Mesenchymal stem cell (in vitro differentiated cells and primary cell): ENCODE data around the gene WDR19.

ENCODE experiments used
- DNase-seq: peaks from one replicate; pipeline ENCODE4 v3.0.0-alpha.2; 2013
- H2AFZ ChIP-seq: one replicate; pipeline ENCODE4 v1.6.1; 2013; ENCODE audit warnings: low read depth, mild to moderate bottlenecking, control low read depth, inconsistent platforms, low read length, moderate library complexity
- H2AK5ac ChIP-seq: 2 replicates; pipeline ENCODE4 v1.6.1; 2013; ENCODE audit warnings: low read length, moderate library complexity, mild to moderate bottlenecking, inconsistent platforms; ENCODE audit not compliant: severe bottlenecking
- H2BK120ac ChIP-seq: one replicate; pipeline ENCODE4 v1.6.1; 2013; ENCODE audit warnings: low read depth, mild to moderate bottlenecking, inconsistent platforms, low read length, moderate library complexity
- H2BK12ac ChIP-seq, 2 experiments: one replicate each; pipeline ENCODE4 v1.6.1; 2013; ENCODE audit warnings: inconsistent platforms in 2 of 2, low read length in 2 of 2, mild to moderate bottlenecking in 2 of 2, moderate library complexity in 2 of 2, control low read depth in 1 of 2
- H2BK15ac ChIP-seq: one replicate; pipeline ENCODE4 v1.6.1; 2013; ENCODE audit warnings: mild to moderate bottlenecking, low read depth, inconsistent platforms; ENCODE audit not compliant: poor library complexity, severe bottlenecking
- H2BK5ac ChIP-seq: 2 replicates; pipeline ENCODE4 v1.6.1; 2013; ENCODE audit warnings: low read depth, mild to moderate bottlenecking, low read length, control low read depth, inconsistent platforms; ENCODE audit not compliant: poor library complexity, severe bottlenecking
- H3K14ac ChIP-seq, 2 experiments: one replicate each; pipeline ENCODE4 v1.6.1; 2013; ENCODE audit warnings: inconsistent platforms in 2 of 2, low read length in 2 of 2, control low read depth in 1 of 2, mild to moderate bottlenecking in 1 of 2, moderate library complexity in 1 of 2
- H3K18ac ChIP-seq, 2 experiments: one replicate each; pipeline ENCODE4 v1.6.1; 2013; ENCODE audit warnings: inconsistent platforms in 2 of 2, low read length in 2 of 2, control low read depth in 1 of 2, low read depth in 1 of 2, mild to moderate bottlenecking in 1 of 2
- H3K23ac ChIP-seq, 2 experiments: one replicate each; pipeline ENCODE4 v1.6.1; 2013; ENCODE audit warnings: inconsistent platforms in 2 of 2, low read length in 2 of 2, mild to moderate bottlenecking in 2 of 2, moderate library complexity in 2 of 2, control low read depth in 1 of 2
- H3K27ac ChIP-seq: 2 replicates; pipeline ENCODE4 v1.5.1; 2013; ENCODE audit warnings: mild to moderate bottlenecking, moderate library complexity, low read length, control low read depth, inconsistent platforms; ENCODE audit not compliant: poor library complexity, severe bottlenecking
- H3K27me3 ChIP-seq, 2 experiments: 2 replicates each; pipeline versions ENCODE4 v1.6.1 to v1.7.0; 2013; ENCODE audit warnings: low read length in 2 of 2, mild to moderate bottlenecking in 2 of 2, moderate library complexity in 2 of 2, control low read depth in 1 of 2, inconsistent platforms in 1 of 2; ENCODE audit not compliant: control insufficient read depth in 1 of 2, insufficient read depth in 1 of 2
- H3K36me3 ChIP-seq, 2 experiments: 2 replicates each; pipeline versions ENCODE4 v1.6.1 to v1.7.0; 2013; ENCODE audit warnings: low read length in 2 of 2, control low read depth in 1 of 2, inconsistent platforms in 1 of 2, low read depth in 1 of 2, mild to moderate bottlenecking in 1 of 2; ENCODE audit not compliant: insufficient read depth in 2 of 2, control insufficient read depth in 1 of 2
- H3K4ac ChIP-seq, 2 experiments: one replicate each; pipeline ENCODE4 v1.6.1; 2013; ENCODE audit warnings: inconsistent platforms in 2 of 2, low read length in 2 of 2, mild to moderate bottlenecking in 2 of 2, moderate library complexity in 2 of 2, control low read depth in 1 of 2, low read depth in 1 of 2
- H3K4me1 ChIP-seq: 2 replicates; pipeline ENCODE4 v1.6.1; 2013; ENCODE audit warnings: low read depth, low read length, control low read depth; ENCODE audit not compliant: control insufficient read depth, insufficient read depth
- H3K4me2 ChIP-seq: 2 replicates; pipeline ENCODE4 v1.6.1; 2013; ENCODE audit warnings: low read length, mild to moderate bottlenecking, inconsistent platforms; ENCODE audit not compliant: poor library complexity, severe bottlenecking
- H3K4me3 ChIP-seq, 2 experiments: 2 replicates each; pipeline versions ENCODE4 v1.5.1 to v1.7.0; 2013; ENCODE audit warnings: low read length in 2 of 2, mild to moderate bottlenecking in 2 of 2, control low read depth in 1 of 2, low read depth in 1 of 2; ENCODE audit not compliant: insufficient read depth in 1 of 2
- H3K79me1 ChIP-seq: replicated peaks from 2 replicates; pipeline ENCODE4 v1.6.1; 2013; ENCODE audit warnings: mild to moderate bottlenecking, control low read depth, low read length, inconsistent platforms; ENCODE audit not compliant: poor library complexity, severe bottlenecking
- H3K9ac ChIP-seq: 2 replicates; pipeline ENCODE4 v1.7.0; 2013; ENCODE audit warnings: mild to moderate bottlenecking, low read length, moderate library complexity
- H3K9me3 ChIP-seq: 2 replicates; pipeline ENCODE4 v1.7.0; 2013; ENCODE audit warnings: mild to moderate bottlenecking, low read length; ENCODE audit not compliant: control insufficient read depth
- H4K8ac ChIP-seq: one replicate; pipeline ENCODE4 v1.6.1; 2013; ENCODE audit warnings: inconsistent platforms, mild to moderate bottlenecking, low read length, moderate library complexity
- H4K91ac ChIP-seq: one replicate; pipeline ENCODE4 v1.6.1; 2013; ENCODE audit warnings: mild to moderate bottlenecking, low read length, inconsistent platforms
- WGBS: methylation state at CpG from one replicate; pipeline ENCODE4 v1.1.7; 2013; ENCODE audit warnings: mixed read lengths; 5-methylcytosine and 5-hydroxymethylcytosine counted together

Gene WDR19

DNA sequence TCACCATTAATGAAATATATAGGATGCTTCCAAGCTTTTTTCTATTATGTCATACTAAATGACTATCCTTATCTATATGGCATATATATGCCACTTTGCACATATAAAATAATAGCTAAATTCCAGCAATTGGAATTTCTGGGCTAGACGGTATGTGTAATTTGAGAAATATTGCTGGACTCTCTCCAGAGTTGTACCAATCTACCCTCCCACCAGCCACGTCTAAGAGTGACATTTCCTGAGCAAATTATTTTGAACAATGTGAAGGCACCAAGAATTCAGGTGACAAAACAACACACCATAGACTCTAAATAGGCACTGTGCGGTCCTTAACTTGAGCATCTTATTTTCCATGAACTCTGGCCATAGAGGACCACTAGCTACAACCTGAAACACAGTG, 121.5 kb downstream of the WDR19 start:
- no peaks in the 10 kb centered on the region for H3K9me3 ChIP-seq
- no peak overlapping the region for H3K4me2 ChIP-seq
- no peak overlapping the region for H2AK5ac ChIP-seq
- no peak overlapping the region for H2BK5ac ChIP-seq
- no peaks in the 10 kb centered on the region for H3K27me3 ChIP-seq
- H3K4me3 ChIP-seq, result no peak overlapping the region
- WGBS, result over 99% methylated on average over 3 of the region's 3 CpGs
- H2AFZ ChIP-seq, result no peak overlapping the region
- no peak overlapping the region for H3K9ac ChIP-seq
- H3K14ac ChIP-seq, result no peak overlapping the region
- H2BK15ac ChIP-seq, result no peak overlapping the region
- H3K4ac ChIP-seq, result no peak overlapping the region
- no peak overlapping the region for H3K27ac ChIP-seq
- no peak for DNase-seq
- H3K18ac ChIP-seq, result no peak overlapping the region
- H3K4me1 ChIP-seq, result peaks cover 6% of the 10 kb centered on the region
- H4K8ac ChIP-seq, result no peak overlapping the region
- H3K23ac ChIP-seq, result no peak overlapping the region
- peaks cover 19% of the 10 kb centered on the region for H3K79me1 ChIP-seq
- no peak overlapping the region for H2BK12ac ChIP-seq
- no peak overlapping the region for H4K91ac ChIP-seq
- no peak overlapping the region for H2BK120ac ChIP-seq
- H3K36me3 ChIP-seq, result peaks cover 34 to 66% of the 10 kb centered on the region in 2 experiments

DNA sequence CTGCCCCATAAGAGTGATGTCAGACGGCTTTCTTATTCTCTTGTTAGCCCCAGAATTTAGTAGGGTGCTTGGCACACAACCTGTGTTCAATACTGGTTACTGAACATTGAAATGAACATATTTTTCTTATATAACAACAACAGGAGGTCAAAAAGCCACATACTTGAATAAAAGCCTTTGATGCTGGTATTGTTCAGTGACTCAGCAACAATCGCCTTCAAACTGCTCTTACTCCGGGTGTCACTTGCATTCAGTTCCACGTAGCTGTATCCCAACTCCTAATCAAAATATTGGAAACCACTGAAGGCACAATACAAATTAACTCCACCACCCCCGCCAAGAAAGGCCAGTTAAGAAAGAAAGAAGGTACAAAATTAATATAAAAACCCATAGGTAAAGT, 122.3 kb downstream of the WDR19 start:
- H3K4me3 ChIP-seq, result no peak overlapping the region
- H2BK120ac ChIP-seq, result no peak overlapping the region
- no peak overlapping the region for H2BK5ac ChIP-seq
- H3K4me1 ChIP-seq, result peaks cover 6% of the 10 kb centered on the region
- H3K4me2 ChIP-seq, result no peak overlapping the region
- WGBS, result 99% methylated on average over 4 of the region's 5 CpGs
- no peak overlapping the region for H3K14ac ChIP-seq
- no peak overlapping the region for H4K91ac ChIP-seq
- no peak overlapping the region for H2BK12ac ChIP-seq
- H2AK5ac ChIP-seq, result no peak overlapping the region
- H3K9ac ChIP-seq, result no peak overlapping the region
- H2BK15ac ChIP-seq, result no peak overlapping the region
- H4K8ac ChIP-seq, result no peak overlapping the region
- H3K36me3 ChIP-seq, result peaks cover 28 to 72% of the 10 kb centered on the region in 2 experiments
- no peak overlapping the region for H3K27ac ChIP-seq
- no peak overlapping the region for H3K23ac ChIP-seq
- H3K9me3 ChIP-seq, result no peaks in the 10 kb centered on the region
- no peak overlapping the region for H3K4ac ChIP-seq
- H2AFZ ChIP-seq, result no peak overlapping the region
- no peaks in the 10 kb centered on the region for H3K27me3 ChIP-seq
- DNase-seq, result no peak
- H3K79me1 ChIP-seq, result peaks cover 21% of the 10 kb centered on the region
- no peak overlapping the region for H3K18ac ChIP-seq

DNA sequence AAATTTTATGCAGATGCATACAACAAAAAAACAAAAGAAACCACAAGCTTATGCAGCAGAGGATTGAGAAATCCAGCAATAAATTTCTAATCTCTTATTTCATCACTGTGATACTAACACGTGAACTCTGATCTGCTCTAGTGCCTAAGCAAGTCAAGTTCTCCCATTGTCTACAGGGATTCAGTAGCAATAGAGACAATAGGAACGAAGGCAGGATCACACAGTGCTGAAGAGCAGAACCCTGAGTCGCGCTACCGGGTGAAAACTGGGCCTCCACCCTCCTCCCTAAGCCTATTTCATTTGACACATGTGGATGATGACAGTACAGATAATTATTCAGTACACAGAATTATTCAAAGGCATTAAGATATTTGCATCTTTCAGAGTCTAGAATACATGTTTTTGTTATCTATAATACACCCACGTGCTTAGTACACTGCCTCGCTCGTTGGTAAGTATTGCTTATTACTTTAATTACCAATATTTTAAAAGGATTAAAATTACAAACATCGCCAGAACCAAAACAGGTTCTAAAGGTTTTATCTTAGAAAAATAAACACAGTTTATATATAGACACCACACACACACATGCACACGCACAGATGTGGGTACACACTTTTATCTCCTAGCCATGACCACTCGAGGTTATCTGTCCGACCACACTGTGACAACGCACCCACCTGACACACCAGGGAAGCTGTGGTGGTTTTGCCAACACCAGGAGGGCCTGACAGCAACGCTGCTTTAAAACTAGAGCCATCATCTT, 123.8 kb downstream of the WDR19 start:
- H3K4me1 ChIP-seq, result peaks cover 6% of the 10 kb centered on the region
- no peak overlapping the region for H3K23ac ChIP-seq
- H3K79me1 ChIP-seq, result peaks cover 16% of the 10 kb centered on the region
- H3K9me3 ChIP-seq, result no peaks in the 10 kb centered on the region
- no peak overlapping the region for H2BK12ac ChIP-seq
- H3K14ac ChIP-seq, result no peak overlapping the region
- H3K4ac ChIP-seq, result no peak overlapping the region
- H3K4me2 ChIP-seq, result no peak overlapping the region
- no peak overlapping the region for H2AK5ac ChIP-seq
- no peak overlapping the region for H2AFZ ChIP-seq
- peaks cover 22 to 74% of the 10 kb centered on the region in 2 experiments for H3K36me3 ChIP-seq
- H3K27me3 ChIP-seq, result no peaks in the 10 kb centered on the region
- DNase-seq, result no peak
- H3K4me3 ChIP-seq, result no peak overlapping the region
- H3K27ac ChIP-seq, result no peak overlapping the region
- WGBS, result 88% methylated on average over 11 of the region's 14 CpGs
- H2BK5ac ChIP-seq, result no peak overlapping the region
- no peak overlapping the region for H3K18ac ChIP-seq
- no peak overlapping the region for H4K91ac ChIP-seq
- no peak overlapping the region for H2BK120ac ChIP-seq
- H2BK15ac ChIP-seq, result no peak overlapping the region
- no peak overlapping the region for H3K9ac ChIP-seq
- no peak overlapping the region for H4K8ac ChIP-seq

DNA sequence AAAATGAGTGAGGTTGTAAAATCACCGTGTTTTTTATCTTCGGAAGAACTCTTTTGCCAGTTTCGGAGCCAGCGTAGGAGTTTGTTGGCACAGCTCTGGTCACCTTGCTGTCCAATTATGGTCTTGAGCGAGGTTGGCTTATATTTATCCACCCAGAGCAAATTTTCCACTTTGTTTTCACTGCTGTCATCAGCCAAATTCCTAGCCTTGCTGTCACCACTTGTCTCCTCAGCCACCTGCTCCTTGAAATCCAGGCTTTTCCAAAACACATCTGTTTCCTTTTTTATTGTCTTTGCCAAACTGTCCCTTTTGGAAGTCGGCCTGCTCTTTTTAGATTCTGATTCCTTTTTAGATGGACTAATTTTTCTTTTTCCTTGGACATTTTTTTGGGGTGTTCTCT, 126.3 kb downstream of the WDR19 start:
- WGBS, result 98% methylated on average over 6 of the region's 6 CpGs
- Histone ChIP-seq H3K4me2 (no peak overlapping the region), H3K27me3 (no peaks in the 10 kb centered on the region), H3K9me3 (no peaks in the 10 kb centered on the region), H2BK5ac (no peak overlapping the region), H3K18ac (no peak overlapping the region), H3K27ac (no peak overlapping the region), H2BK15ac (no peak overlapping the region), H4K8ac (no peak overlapping the region), H3K79me1 (peaks cover 14% of the 10 kb centered on the region), H2AK5ac (no peak overlapping the region), H2BK120ac (no peak overlapping the region), H3K9ac (no peak overlapping the region), H3K23ac (no peak overlapping the region), H3K4ac (no peak overlapping the region), H3K14ac (no peak overlapping the region), H2AFZ (no peak overlapping the region), H4K91ac (no peak overlapping the region), H3K4me3 (no peak overlapping the region), H3K36me3 (peaks cover 18 to 78% of the 10 kb centered on the region in 2 experiments), H2BK12ac (no peak overlapping the region), H3K4me1 (peaks cover 6% of the 10 kb centered on the region)
- no peak for DNase-seq
